ENCODE data around the gene SLC4A1.
"Not testable (repeated sequence)": the region's sequence is repeated elsewhere in the genome, so short reads cannot be mapped to it uniquely, and the experiment has no call there.

The SLC4A1 gene

GRCh38 chr17:44255915-44256314 lies 12.0 kb downstream of the SLC4A1 start:
- H3K9me3 ChIP-seq (ENCODE audit: control insufficient read depth, insufficient read depth, low read depth, low read length), result no peaks in the 10 kb centered on the region
- no peak overlapping the region for H3K27ac ChIP-seq (ENCODE audit: low read depth, low read length)
- H3K36me3 ChIP-seq (ENCODE audit: control insufficient read depth, insufficient read depth, low read length), result no peaks in the 10 kb centered on the region
- no peak overlapping the region for H3K4me3 ChIP-seq (ENCODE audit: low read depth, low read length)
- no peaks in the 10 kb centered on the region for H3K4me1 ChIP-seq (ENCODE audit: control insufficient read depth, insufficient read depth, low read length)
- H3K9ac ChIP-seq (ENCODE audit: low read length), result no peak overlapping the region
- no peaks in the 10 kb centered on the region for H3K27me3 ChIP-seq (ENCODE audit: control insufficient read depth, insufficient read depth, low read length)

- Histone ChIP-seq H3K27ac (ENCODE audit: low read depth, low read length) (no peak overlapping the region), H3K4me1 (ENCODE audit: control insufficient read depth, insufficient read depth, low read length) (no peaks in the 10 kb centered on the region), H3K9me3 (ENCODE audit: control insufficient read depth, insufficient read depth, low read depth, low read length) (no peaks in the 10 kb centered on the region), H3K36me3 (ENCODE audit: control insufficient read depth, insufficient read depth, low read length) (no peaks in the 10 kb centered on the region), H3K27me3 (ENCODE audit: control insufficient read depth, insufficient read depth, low read length) (no peaks in the 10 kb centered on the region), H3K9ac (ENCODE audit: low read length) (no peak overlapping the region), H3K4me3 (ENCODE audit: low read depth, low read length) (no peak overlapping the region)
These were observed 13.4 kb downstream of the SLC4A1 start for GRCh38 chr17:44254361-44255095.

GRCh38 chr17:44253006-44253405 lies 14.9 kb downstream of the SLC4A1 start:
- Histone ChIP-seq H3K4me3 (ENCODE audit: low read depth, low read length) (no peak overlapping the region), H3K4me1 (ENCODE audit: control insufficient read depth, insufficient read depth, low read length) (no peaks in the 10 kb centered on the region), H3K9ac (ENCODE audit: low read length) (no peak overlapping the region), H3K9me3 (ENCODE audit: control insufficient read depth, insufficient read depth, low read depth, low read length) (no peaks in the 10 kb centered on the region), H3K36me3 (ENCODE audit: control insufficient read depth, insufficient read depth, low read length) (no peaks in the 10 kb centered on the region), H3K27ac (ENCODE audit: low read depth, low read length) (no peak overlapping the region), H3K27me3 (ENCODE audit: control insufficient read depth, insufficient read depth, low read length) (no peaks in the 10 kb centered on the region)

GRCh38 chr17:44251062-44251461 lies 16.9 kb downstream of the SLC4A1 start:
- Histone ChIP-seq H3K9ac (ENCODE audit: low read length) (no peak overlapping the region), H3K27me3 (ENCODE audit: control insufficient read depth, insufficient read depth, low read length) (no peaks in the 10 kb centered on the region), H3K27ac (ENCODE audit: low read depth, low read length) (no peak overlapping the region), H3K9me3 (ENCODE audit: control insufficient read depth, insufficient read depth, low read depth, low read length) (no peaks in the 10 kb centered on the region), H3K36me3 (ENCODE audit: control insufficient read depth, insufficient read depth, low read length) (no peaks in the 10 kb centered on the region), H3K4me1 (ENCODE audit: control insufficient read depth, insufficient read depth, low read length) (no peaks in the 10 kb centered on the region; the same call in 1 of the 2 replicates), H3K4me3 (ENCODE audit: low read depth, low read length) (no peak overlapping the region)

GRCh38 chr17:44249501-44250246 lies 18.3 kb downstream of the SLC4A1 start:
- no peak overlapping the region for H3K9ac ChIP-seq (ENCODE audit: low read length)
- H3K27ac ChIP-seq (ENCODE audit: low read depth, low read length), result no peak overlapping the region
- H3K4me1 ChIP-seq (ENCODE audit: control insufficient read depth, insufficient read depth, low read length), result no peaks in the 10 kb centered on the region; the same call in 1 of the 2 replicates
- H3K9me3 ChIP-seq (ENCODE audit: control insufficient read depth, insufficient read depth, low read depth, low read length), result no peaks in the 10 kb centered on the region
- no peaks in the 10 kb centered on the region for H3K27me3 ChIP-seq (ENCODE audit: control insufficient read depth, insufficient read depth, low read length)
- H3K36me3 ChIP-seq (ENCODE audit: control insufficient read depth, insufficient read depth, low read length), result no peaks in the 10 kb centered on the region
- no peak overlapping the region for H3K4me3 ChIP-seq (ENCODE audit: low read depth, low read length)

GRCh38 chr17:44247876-44248736 lies 19.8 kb downstream of the SLC4A1 start:
- Histone ChIP-seq H3K4me1 (ENCODE audit: control insufficient read depth, insufficient read depth, low read length) (no peaks in the 10 kb centered on the region; the same call in 1 of the 2 replicates), H3K9ac (ENCODE audit: low read length) (no peak overlapping the region), H3K27me3 (ENCODE audit: control insufficient read depth, insufficient read depth, low read length) (no peaks in the 10 kb centered on the region), H3K9me3 (ENCODE audit: control insufficient read depth, insufficient read depth, low read depth, low read length) (no peaks in the 10 kb centered on the region), H3K4me3 (ENCODE audit: low read depth, low read length) (no peak overlapping the region), H3K36me3 (ENCODE audit: control insufficient read depth, insufficient read depth, low read length) (no peaks in the 10 kb centered on the region), H3K27ac (ENCODE audit: low read depth, low read length) (no peak overlapping the region)

GRCh38 chr17:44247440-44247841 lies 20.5 kb downstream of the SLC4A1 start:
- H3K4me3 ChIP-seq (ENCODE audit: low read depth, low read length), result no peak overlapping the region
- no peaks in the 10 kb centered on the region for H3K27me3 ChIP-seq (ENCODE audit: control insufficient read depth, insufficient read depth, low read length)
- no peak overlapping the region for H3K9ac ChIP-seq (ENCODE audit: low read length)
- H3K27ac ChIP-seq (ENCODE audit: low read depth, low read length), result no peak overlapping the region
- H3K4me1 ChIP-seq (ENCODE audit: control insufficient read depth, insufficient read depth, low read length), result no peaks in the 10 kb centered on the region; the same call in 1 of the 2 replicates
- no peaks in the 10 kb centered on the region for H3K9me3 ChIP-seq (ENCODE audit: control insufficient read depth, insufficient read depth, low read depth, low read length)
- H3K36me3 ChIP-seq (ENCODE audit: control insufficient read depth, insufficient read depth, low read length), result no peaks in the 10 kb centered on the region

- H3K27ac ChIP-seq (ENCODE audit: low read depth, low read length), result no peak overlapping the region
These were observed 26.8 kb downstream of the SLC4A1 start for GRCh38 chr17:44241106-44241624.

GRCh38 chr17:44237886-44238285 lies 30.0 kb downstream of the SLC4A1 start:
- H3K4me1 ChIP-seq (ENCODE audit: control insufficient read depth, insufficient read depth, low read length); H3K27me3 ChIP-seq (ENCODE audit: control insufficient read depth, insufficient read depth, low read length); H3K9ac ChIP-seq (ENCODE audit: low read length); H3K27ac ChIP-seq (ENCODE audit: low read depth, low read length); H3K4me3 ChIP-seq (ENCODE audit: low read depth, low read length); H3K9me3 ChIP-seq (ENCODE audit: control insufficient read depth, insufficient read depth, low read depth, low read length); H3K36me3 ChIP-seq (ENCODE audit: control insufficient read depth, insufficient read depth, low read length): not testable (repeated sequence)

More at GRCh38 chr17:44241106-44241624, 26.8 kb downstream of the SLC4A1 start:
- H3K9me3 ChIP-seq (ENCODE audit: control insufficient read depth, insufficient read depth, low read depth, low read length), result no peaks in the 10 kb centered on the region
- no peak overlapping the region for H3K4me3 ChIP-seq (ENCODE audit: low read depth, low read length)
- no peaks in the 10 kb centered on the region for H3K4me1 ChIP-seq (ENCODE audit: control insufficient read depth, insufficient read depth, low read length)
- no peak overlapping the region for H3K9ac ChIP-seq (ENCODE audit: low read length)
- no peaks in the 10 kb centered on the region for H3K36me3 ChIP-seq (ENCODE audit: control insufficient read depth, insufficient read depth, low read length)
- H3K27me3 ChIP-seq (ENCODE audit: control insufficient read depth, insufficient read depth, low read length), result no peaks in the 10 kb centered on the region

GRCh38 chr17:44236444-44236991 lies 31.4 kb downstream of the SLC4A1 start:
- Histone ChIP-seq H3K36me3 (ENCODE audit: control insufficient read depth, insufficient read depth, low read length) (no peaks in the 10 kb centered on the region), H3K9ac (ENCODE audit: low read length) (no peak overlapping the region), H3K27ac (ENCODE audit: low read depth, low read length) (no peak overlapping the region), H3K9me3 (ENCODE audit: control insufficient read depth, insufficient read depth, low read depth, low read length) (no peaks in the 10 kb centered on the region), H3K4me3 (ENCODE audit: low read depth, low read length) (no peak overlapping the region), H3K4me1 (ENCODE audit: control insufficient read depth, insufficient read depth, low read length) (no peaks in the 10 kb centered on the region), H3K27me3 (ENCODE audit: control insufficient read depth, insufficient read depth, low read length) (no peaks in the 10 kb centered on the region)
